Stimulated activated CD4-positive, alpha-beta T cell treated with anti-CD3 and anti-CD28 coated beads, Interleukin-4, amount 100 ng/mL, for 1 hour (primary cell): ENCODE results near the gene HNF1B.
A peak's percentile ranks its signal among the peaks of the same experiment; 100 is the strongest.

ENCODE experiments used
- DNase-seq: peaks from one replicate; pipeline ENCODE4 v3.0.0-alpha.2; 2020

The HNF1B gene

GRCh38 chr17:37761059-37761458, 16.2 kb upstream of the HNF1B start:
- DNase-seq: no peak

GRCh38 chr17:37759014-37759637, 14.3 kb upstream of the HNF1B start:
- DNase-seq: no peak

GRCh38 chr17:37756051-37756450, 11.2 kb upstream of the HNF1B start:
- no peak for DNase-seq

GRCh38 chr17:37755455-37755854, 10.6 kb upstream of the HNF1B start:
- no peak for DNase-seq

GRCh38 chr17:37754363-37754762, 9.5 kb upstream of the HNF1B start:
- no peak for DNase-seq

- DNase-seq: no peak
Measured at GRCh38 chr17:37752482-37752881, 7.6 kb upstream of the HNF1B start.

GRCh38 chr17:37750768-37751475, 6.1 kb upstream of the HNF1B start:
- no peak for DNase-seq

GRCh38 chr17:37750292-37750691, 5.4 kb upstream of the HNF1B start:
- no peak for DNase-seq

- no peak for DNase-seq
Measured at GRCh38 chr17:37747222-37747621, 2.4 kb upstream of the HNF1B start.

GRCh38 chr17:37746617-37747016, 1.8 kb upstream of the HNF1B start:
- DNase-seq: no peak

- DNase-seq: no peak
Measured at GRCh38 chr17:37745801-37746426, 1.1 kb upstream of the HNF1B start.

GRCh38 chr17:37744633-37744927, 279 bp downstream of the HNF1B start:
- DNase-seq: no peak

- DNase-seq: peak; percentile 24
Measured at GRCh38 chr17:37743875-37744632, 805 bp downstream of the HNF1B start.

- peak; percentile 6 for DNase-seq
Measured at GRCh38 chr17:37743612-37743874, 1.3 kb downstream of the HNF1B start.

GRCh38 chr17:37742762-37743611, 1.9 kb downstream of the HNF1B start:
- DNase-seq: peak; percentile 11

GRCh38 chr17:37742116-37742761, 2.6 kb downstream of the HNF1B start:
- peak; percentile 4 for DNase-seq

GRCh38 chr17:37741341-37742115, 3.3 kb downstream of the HNF1B start:
- no peak for DNase-seq

- no peak for DNase-seq
Measured at GRCh38 chr17:37740915-37741314, 3.9 kb downstream of the HNF1B start.

- no peak for DNase-seq
Measured at GRCh38 chr17:37737971-37738370, 6.9 kb downstream of the HNF1B start.

GRCh38 chr17:37737081-37737480, 7.8 kb downstream of the HNF1B start:
- no peak for DNase-seq

- no peak for DNase-seq
Measured at GRCh38 chr17:37736428-37736827, 8.4 kb downstream of the HNF1B start.

- DNase-seq: no peak
Measured at GRCh38 chr17:37735165-37735564, 9.7 kb downstream of the HNF1B start.
